H1 (cell line): ENCODE data around the gene SFXN1. TPM values are rescaled to one million over a fixed set of nuclear protein-coding genes. Genes with fewer than 3 reads are reported as not detected.
A peak's percentile ranks its signal among the peaks of the same experiment; 100 is the strongest.

Experiments
- CTCF ChIA-PET: fragments of 300-600 bp; sonication (Branson Sonifier 250); formaldehyde crosslinking; loops from one replicate; lab custom pipeline; 2021; ENCODE audit not compliant: partially characterized antibody; lab: Charles Lee
- POLR2A ChIA-PET: fragments of 300-600 bp; sonication (Branson Sonifier 250); formaldehyde crosslinking; loops from one replicate; lab custom pipeline; 2021; ENCODE audit warnings: inconsistent platforms; ENCODE audit not compliant: partially characterized antibody; lab: Charles Lee
- DNase-seq, 2 experiments: peaks; one replicate each; pipeline versions ENCODE4 v3.0.0 to v3.0.0-alpha.2; 2010 to 2022; ENCODE audit warnings: low spot score in 2 of 2, low read depth in 1 of 2, mixed read lengths in 1 of 2
- FAIRE-seq: peaks from 2 replicates; lab custom pipeline; 2011; peaks lifted over from hg19 to GRCh38; lab: Jason Lieb, UNC
- H2AFZ ChIP-seq: 2 replicates; pipeline ENCODE4 v1.8.1; 2012; ENCODE audit warnings: low read length, inconsistent platforms
- H2AK5ac ChIP-seq: 2 replicates; pipeline ENCODE4 v1.6.1; 2013; ENCODE audit warnings: low read depth, low read length
- H2BK120ac ChIP-seq: replicated peaks from 2 replicates; pipeline ENCODE3; 2013; ENCODE audit warnings: low read depth, low read length, inconsistent platforms
- H2BK12ac ChIP-seq: 2 replicates; pipeline ENCODE4 v1.6.1; 2013; ENCODE audit warnings: low read depth, low read length
- H2BK15ac ChIP-seq: 2 replicates; pipeline ENCODE4 v1.6.1; 2013; ENCODE audit warnings: low read length
- H2BK20ac ChIP-seq: 2 replicates; pipeline ENCODE4 v1.6.1; 2013; ENCODE audit warnings: low read length
- H2BK5ac ChIP-seq: 2 replicates; pipeline ENCODE4 v1.6.1; 2013; ENCODE audit warnings: low read depth, low read length
- H3K14ac ChIP-seq: 2 replicates; pipeline ENCODE4 v1.6.1; 2013; ENCODE audit warnings: inconsistent platforms; ENCODE audit not compliant: insufficient read length
- H3K18ac ChIP-seq: 2 replicates; pipeline ENCODE4 v1.6.1; 2013; ENCODE audit warnings: low read length; ENCODE audit errors: extremely low read depth
- H3K23ac ChIP-seq: 2 replicates; pipeline ENCODE4 v1.6.1; 2013; ENCODE audit warnings: inconsistent platforms; ENCODE audit not compliant: insufficient read length
- H3K23me2 ChIP-seq: 2 replicates; pipeline ENCODE4 v1.6.1; 2013; ENCODE audit warnings: low read depth, low read length
- H3K27ac ChIP-seq: 2 replicates; pipeline ENCODE4 v1.6.1; 2011; ENCODE audit warnings: low read depth, low read length, inconsistent platforms
- H3K27me3 ChIP-seq, 4 experiments: replicated peaks in 1 of 4; 1 replicate in 1 of 4; 2 replicates in 3 of 4; pipeline versions ENCODE4 v1.6.1 to v1.8.1; 2011 to 2013; ENCODE audit warnings: low read length in 3 of 4, mild to moderate bottlenecking in 3 of 4, inconsistent platforms in 2 of 4, mixed read lengths in 2 of 4, moderate library complexity in 1 of 4; ENCODE audit not compliant: control insufficient read depth in 3 of 4, insufficient read depth in 3 of 4; ENCODE audit errors: extremely low read depth in 1 of 4
- H3K36me3 ChIP-seq, 4 experiments: 2 replicates each; pipeline versions ENCODE4 v1.6.1 to v1.8.1; 2011 to 2013; ENCODE audit warnings: mild to moderate bottlenecking in 4 of 4, low read length in 3 of 4, moderate library complexity in 2 of 4, control low read depth in 1 of 4, inconsistent platforms in 1 of 4; ENCODE audit not compliant: insufficient read depth in 4 of 4, control insufficient read depth in 2 of 4
- H3K4ac ChIP-seq: replicated peaks from 2 replicates; pipeline ENCODE3; 2013; ENCODE audit warnings: low read length, low read depth, mixed read lengths, inconsistent platforms; ENCODE audit not compliant: insufficient read length
- H3K4me1 ChIP-seq, 4 experiments: replicated peaks in 1 of 4; 1 replicate in 1 of 4; 2 replicates in 3 of 4; pipeline versions ENCODE4 v1.6.1 to v1.8.1; 2011 to 2013; ENCODE audit warnings: low read length in 3 of 4, inconsistent platforms in 2 of 4, mixed read lengths in 1 of 4; ENCODE audit not compliant: insufficient read depth in 4 of 4, control insufficient read depth in 3 of 4
- H3K4me2 ChIP-seq, 2 experiments: 2 replicates each; pipeline versions ENCODE4 v1.6.1 to v1.8.1; 2011 to 2013; ENCODE audit warnings: low read depth in 2 of 2, low read length in 2 of 2, control low read depth in 1 of 2, inconsistent platforms in 1 of 2, mild to moderate bottlenecking in 1 of 2; ENCODE audit not compliant: insufficient read depth in 1 of 2
- H3K4me3 ChIP-seq, 4 experiments: fragments of 200-600, 300-600 bp in 1 of 4; sonication (generic), shearing (Covaris generic), sonication (Bioruptor Twin) in 1 of 4; 2 replicates each; pipeline versions ENCODE4 v1.5.1 to v1.8.1; 2011 to 2016; ENCODE audit warnings: low read length in 4 of 4, low read depth in 3 of 4, control low read depth in 2 of 4, inconsistent platforms in 2 of 4, mild to moderate bottlenecking in 2 of 4, mixed read lengths in 1 of 4, moderate library complexity in 1 of 4; ENCODE audit not compliant: insufficient read depth in 2 of 4; ENCODE audit errors: extremely low read depth in 1 of 4
- H3K56ac ChIP-seq: replicated peaks from 2 replicates; pipeline ENCODE3; 2013; ENCODE audit warnings: low read depth, mild to moderate bottlenecking, mixed read lengths, low read length, inconsistent platforms; ENCODE audit not compliant: insufficient read length
- H3K79me1 ChIP-seq: 2 replicates; pipeline ENCODE4 v1.6.1; 2013; ENCODE audit warnings: low read depth, low read length, control low read depth
- H3K79me2 ChIP-seq, 2 experiments: 2 replicates each; pipeline versions ENCODE4 v1.6.1 to v1.8.1; 2012 to 2013; ENCODE audit warnings: low read length in 2 of 2, mild to moderate bottlenecking in 2 of 2, inconsistent platforms in 1 of 2; ENCODE audit not compliant: insufficient read depth in 2 of 2, control insufficient read depth in 1 of 2
- H3K9ac ChIP-seq, 4 experiments: replicated peaks in 1 of 4; 1 replicate in 1 of 4; 2 replicates in 3 of 4; pipeline versions ENCODE4 v1.6.1 to v1.8.1; 2011 to 2013; ENCODE audit warnings: low read depth in 3 of 4, low read length in 3 of 4, control low read depth in 2 of 4, mild to moderate bottlenecking in 2 of 4, moderate library complexity in 2 of 4, inconsistent platforms in 1 of 4; ENCODE audit errors: extremely low read depth in 1 of 4
- H3K9me3 ChIP-seq, 2 experiments: 2 replicates each; pipeline versions ENCODE4 v1.6.1 to v1.8.1; 2012 to 2013; ENCODE audit warnings: mild to moderate bottlenecking in 2 of 2, moderate library complexity in 2 of 2, control low read depth in 1 of 2, inconsistent platforms in 1 of 2, low read depth in 1 of 2, low read length in 1 of 2, mixed read lengths in 1 of 2; ENCODE audit not compliant: insufficient read depth in 2 of 2
- H4K20me1 ChIP-seq, 2 experiments: replicated peaks in 1 of 2; 2 replicates each; pipeline versions ENCODE3 to v1.8.1; 2011 to 2013; ENCODE audit warnings: inconsistent platforms in 2 of 2, low read length in 2 of 2, mild to moderate bottlenecking in 1 of 2; ENCODE audit not compliant: insufficient read depth in 2 of 2, control insufficient read depth in 1 of 2
- H4K5ac ChIP-seq: 2 replicates; pipeline ENCODE4 v1.6.1; 2013; ENCODE audit warnings: low read length, low read depth, mixed read lengths, inconsistent platforms; ENCODE audit not compliant: insufficient read length
- H4K8ac ChIP-seq: 2 replicates; pipeline ENCODE4 v1.8.0; 2013; ENCODE audit warnings: mild to moderate bottlenecking, moderate library complexity, low read length, inconsistent platforms; ENCODE audit not compliant: insufficient read depth; ENCODE audit errors: extremely low read depth
- H4K91ac ChIP-seq: replicated peaks from 2 replicates; pipeline ENCODE3; 2013; ENCODE audit warnings: low read length, mixed read lengths, inconsistent platforms; ENCODE audit not compliant: insufficient read length
- ASH2L ChIP-seq: fragments of 200-600, 300-600 bp; sonication (generic); IDR thresholded peaks from one replicate; pipeline ENCODE4 v1.7.1; 2017; ENCODE audit warnings: low read length
- ATF3 ChIP-seq: IDR thresholded peaks from 2 replicates; pipeline ENCODE4 v1.6.1; 2011; ENCODE audit warnings: low read depth, mild to moderate bottlenecking, low read length; ENCODE audit not compliant: insufficient read depth
- CHD2 ChIP-seq: IDR thresholded peaks from 2 replicates; pipeline ENCODE4 v1.6.1; 2012; ENCODE audit warnings: low read length, improper control_type of control experiment
- CTCF ChIP-seq, 3 experiments: IDR thresholded peaks; 1 replicate in 2 of 3; 2 replicates in 1 of 3; pipeline versions ENCODE4 v1.5.1 to v1.6.1; 2011; ENCODE audit warnings: low read length in 3 of 3, mild to moderate bottlenecking in 3 of 3, inconsistent platforms in 2 of 3, low read depth in 1 of 3, moderate library complexity in 1 of 3; ENCODE audit not compliant: insufficient read depth in 1 of 3; ENCODE audit errors: control extremely low read depth in 1 of 3
- KDM4A ChIP-seq: IDR thresholded peaks from one replicate; pipeline ENCODE4 v1.7.1; 2012; ENCODE audit warnings: low read depth, mild to moderate bottlenecking, moderate library complexity, low read length, inconsistent platforms; ENCODE audit not compliant: severe bottlenecking
- PHF8 ChIP-seq: fragments of 200-600 bp; sonication (generic); conservative IDR thresholded peaks from 2 replicates; pipeline ENCODE4 v1.7.1; 2012; ENCODE audit warnings: low read depth, mild to moderate bottlenecking, inconsistent platforms, low read length, moderate library complexity
- RFX5 ChIP-seq: IDR thresholded peaks from 2 replicates; pipeline ENCODE4 v1.6.1; 2011; ENCODE audit warnings: low read depth, low read length, improper control_type of control experiment, borderline replicate concordance
- RXRA ChIP-seq: IDR thresholded peaks from 2 replicates; pipeline ENCODE4 v1.6.1; 2011; ENCODE audit warnings: low read depth, mild to moderate bottlenecking, low read length, moderate library complexity; ENCODE audit not compliant: insufficient read depth
- SP4 ChIP-seq: IDR thresholded peaks from 2 replicates; pipeline ENCODE4 v1.6.1; 2012; ENCODE audit warnings: low read length, inconsistent platforms
- SRF ChIP-seq: IDR thresholded peaks from 2 replicates; pipeline ENCODE4 v1.6.1; 2011; ENCODE audit warnings: mild to moderate bottlenecking, low read depth, low read length, moderate library complexity
- WGBS, 2 experiments: shearing (Covaris generic) in 1 of 2; methylation state at CpG; one replicate each; pipeline versions ENCODE4 v1.1.6 to v1.1.7; 2013 to 2015; ENCODE audit warnings: low lambda C conversion rate in 2 of 2, mixed read lengths in 2 of 2, inconsistent platforms in 1 of 2, low coverage in 1 of 2, missing lambda C conversion rate in 1 of 2; ENCODE audit not compliant: insufficient replicate concordance in 2 of 2, insufficient coverage in 1 of 2, insufficient read length in 1 of 2; ENCODE audit errors: extremely low coverage in 1 of 2, missing lambda C conversion rate in 1 of 2; 5-methylcytosine and 5-hydroxymethylcytosine counted together
- polyA plus RNA-seq, 7 experiments: library from polyadenylated mRNA; depleted of rRNA in 3 of 7; stranded (reverse) in 5 of 7; unstranded in 2 of 7; fragments of >200 nt in 5 of 7; fragments of 200-250 nt in 2 of 7; gene quantifications; 1 replicate in 5 of 7; 2 replicates in 1 of 7; 4 replicates in 1 of 7; pipeline versions ENCODE4 v1.2.1 to v1.2.3, GENCODE V29; 2011 to 2013; ENCODE audit warnings: missing spikeins in 2 of 7, mixed read lengths in 2 of 7
- total RNA-seq: library from RNA; stranded (reverse); fragmentation: NEBNext Ultra II Directional; extraction: Animal tissue kit (Norgen Biotek cat#: 25700); gene quantifications from 2 replicates; pipeline ENCODE4 v1.2.1, GENCODE V29; 2021

Gene SFXN1
- total and polyA plus RNA-seq, 2 of the 8 experiments (the other 6 are each of a cell fraction or from before 2014, with no cell fraction given) = 72.7 to 97.6 TPM

DNA sequence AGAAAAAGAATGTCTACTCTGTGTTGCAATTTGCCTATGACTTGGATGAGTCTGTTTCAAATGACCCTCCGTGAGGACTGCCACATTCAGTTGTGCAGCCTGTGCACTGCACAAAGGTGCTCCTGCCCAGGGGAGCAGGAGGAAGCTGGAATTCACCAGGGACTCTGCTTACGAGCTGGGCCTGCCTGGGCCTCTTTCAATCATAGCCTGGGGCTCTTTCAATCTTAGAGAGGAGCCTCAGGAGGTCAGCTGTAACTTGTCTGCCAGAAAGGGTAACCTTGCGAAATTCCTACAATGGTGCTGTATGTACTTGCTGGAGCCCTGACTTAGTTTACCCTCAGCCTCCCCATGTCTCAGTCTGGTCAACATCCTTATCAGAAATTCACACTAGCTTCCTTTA lies 8.4 kb upstream of the SFXN1 start:
- no peak overlapping the region for H3K27ac ChIP-seq
- CTCF ChIA-PET = interaction anchor here (1.1 to 1.5 kb wide), 2 partner anchors 9 to 26 kb away, joined by 3 read pairs; partner anchors contain the start of gene DRD1

More for the DNA sequence above, 8.4 kb upstream of the SFXN1 start:
- no peak overlapping the region for H2BK5ac ChIP-seq
- H3K23me2 ChIP-seq = no peaks in the 10 kb centered on the region
- no peaks in the 10 kb centered on the region for H3K79me2 ChIP-seq
- 0 out of 2 replicates have a peak overlapping the region, but pooled peaks have one; percentile 12 for H2AFZ ChIP-seq
- no peak overlapping the region for H4K91ac ChIP-seq
- H2AK5ac ChIP-seq = no peak overlapping the region
- no peak overlapping the region for H2BK12ac ChIP-seq
- no peaks in the 10 kb centered on the region for H4K20me1 ChIP-seq
- no peaks in the 10 kb centered on the region for H3K27me3 ChIP-seq
- no peak overlapping the region for H3K4me3 ChIP-seq
- no peak overlapping the region for H3K9ac ChIP-seq
- no peak overlapping the region for H3K14ac ChIP-seq
- no peaks in the 10 kb centered on the region for H3K9me3 ChIP-seq
- H3K4me1 ChIP-seq = no peaks in the 10 kb centered on the region
- POLR2A ChIA-PET = interaction anchor here (0.7 kb wide), 1 partner anchor 8 kb away, joined by 3 read pairs; the partner anchor contains the start of gene SFXN1
- no peak overlapping the region for H4K8ac ChIP-seq
- H3K4ac ChIP-seq = no peak overlapping the region
- no peak overlapping the region for H3K23ac ChIP-seq
- H2BK15ac ChIP-seq = no peak overlapping the region
- TF ChIP-seq RFX5 = no peak
- TF ChIP-seq SRF = no peak
- TF ChIP-seq ATF3 = no peak
- TF ChIP-seq KDM4A = no peak
- no peak for TF ChIP-seq PHF8
- no peak for TF ChIP-seq CHD2
- TF ChIP-seq RXRA = no peak
- no peak for TF ChIP-seq CTCF (IDR thresholded peaks at IDR 0.05; ENCODE audit: control extremely low read depth in 1 of 3, insufficient read depth in 1 of 3, low read depth in 1 of 3, low read length in 3 of 3)
- no peak for TF ChIP-seq ASH2L
- TF ChIP-seq SP4 = no peak
- H3K79me1 ChIP-seq = no peaks in the 10 kb centered on the region
- no peak overlapping the region for H2BK120ac ChIP-seq
- H3K36me3 ChIP-seq = no peaks in the 10 kb centered on the region
- DNase-seq = no peak
- H3K4me2 ChIP-seq = no peak overlapping the region
- no peak for FAIRE-seq
- H4K5ac ChIP-seq = no peak overlapping the region
- 69% methylated on average over 3 of the region's 3 CpGs; no CpG with 5 or more reads in 1 of the 2 experiments for WGBS, 2 experiments
- H3K56ac ChIP-seq = no peak overlapping the region
- no peak overlapping the region for H2BK20ac ChIP-seq
- H3K18ac ChIP-seq = no peak overlapping the region
